ENCODE data around the gene RNPEP. TPM values are rescaled to one million over a fixed set of nuclear protein-coding genes. Genes with fewer than 3 reads are reported as not detected.

The RNPEP gene
- total and polyA plus RNA-seq, 2 of the 13 experiments (the other 11 are each of a cell fraction or from before 2014, with no cell fraction given) = 20.6 to 38.4 TPM

- H3K79me2 ChIP-seq (ENCODE audit: insufficient read depth, low read length) = no peaks in the 10 kb centered on the region
- TF ChIP-seq, protein P1, sequence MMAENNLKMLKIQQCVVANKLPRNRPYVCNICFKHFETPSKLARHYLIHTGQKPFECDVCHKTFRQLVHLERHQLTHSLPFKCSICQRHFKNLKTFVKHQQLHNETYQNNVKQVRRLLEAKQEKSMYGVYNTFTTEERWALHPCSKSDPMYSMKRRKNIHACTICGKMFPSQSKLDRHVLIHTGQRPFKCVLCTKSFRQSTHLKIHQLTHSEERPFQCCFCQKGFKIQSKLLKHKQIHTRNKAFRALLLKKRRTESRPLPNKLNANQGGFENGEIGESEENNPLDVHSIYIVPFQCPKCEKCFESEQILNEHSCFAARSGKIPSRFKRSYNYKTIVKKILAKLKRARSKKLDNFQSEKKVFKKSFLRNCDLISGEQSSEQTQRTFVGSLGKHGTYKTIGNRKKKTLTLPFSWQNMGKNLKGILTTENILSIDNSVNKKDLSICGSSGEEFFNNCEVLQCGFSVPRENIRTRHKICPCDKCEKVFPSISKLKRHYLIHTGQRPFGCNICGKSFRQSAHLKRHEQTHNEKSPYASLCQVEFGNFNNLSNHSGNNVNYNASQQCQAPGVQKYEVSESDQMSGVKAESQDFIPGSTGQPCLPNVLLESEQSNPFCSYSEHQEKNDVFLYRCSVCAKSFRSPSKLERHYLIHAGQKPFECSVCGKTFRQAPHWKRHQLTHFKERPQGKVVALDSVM (CRISPR knock-in tag; IDR thresholded peaks at IDR 0.05) = no peak
- TF ChIP-seq SYNCRIP (IDR thresholded peaks at IDR 0.05; ENCODE audit: insufficient read depth, low read depth, low read length) = no peak
- TF ChIP-seq ZBTB34 (CRISPR knock-in tag; IDR thresholded peaks at IDR 0.05) = no peak
- TF ChIP-seq, protein P2, sequence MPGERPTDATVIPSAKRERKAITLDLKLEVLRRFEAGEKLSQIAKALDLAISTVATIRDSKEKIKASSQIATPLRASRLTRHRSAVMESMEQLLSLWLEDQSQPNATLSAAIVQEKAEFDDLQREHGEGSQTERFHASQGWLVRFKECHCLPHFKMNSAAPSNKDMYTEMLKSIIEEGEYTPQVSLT (CRISPR knock-in tag; IDR thresholded peaks at IDR 0.05; ENCODE audit: borderline replicate concordance, low read depth) = no peak
- no peak for TF ChIP-seq IRF2 (CRISPR knock-in tag; IDR thresholded peaks at IDR 0.05)
- TF ChIP-seq, protein P3, sequence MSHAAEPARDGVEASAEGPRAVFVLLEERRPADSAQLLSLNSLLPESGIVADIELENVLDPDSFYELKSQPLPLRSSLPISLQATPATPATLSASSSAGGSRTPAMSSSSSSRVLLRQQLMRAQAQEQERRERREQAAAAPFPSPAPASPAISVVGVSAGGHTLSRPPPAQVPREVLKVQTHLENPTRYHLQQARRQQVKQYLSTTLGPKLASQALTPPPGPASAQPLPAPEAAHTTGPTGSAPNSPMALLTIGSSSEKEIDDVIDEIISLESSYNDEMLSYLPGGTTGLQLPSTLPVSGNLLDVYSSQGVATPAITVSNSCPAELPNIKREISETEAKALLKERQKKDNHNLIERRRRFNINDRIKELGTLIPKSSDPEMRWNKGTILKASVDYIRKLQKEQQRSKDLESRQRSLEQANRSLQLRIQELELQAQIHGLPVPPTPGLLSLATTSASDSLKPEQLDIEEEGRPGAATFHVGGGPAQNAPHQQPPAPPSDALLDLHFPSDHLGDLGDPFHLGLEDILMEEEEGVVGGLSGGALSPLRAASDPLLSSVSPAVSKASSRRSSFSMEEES (CRISPR knock-in tag; IDR thresholded peaks at IDR 0.05) = no peak
- TF ChIP-seq, protein P4, sequence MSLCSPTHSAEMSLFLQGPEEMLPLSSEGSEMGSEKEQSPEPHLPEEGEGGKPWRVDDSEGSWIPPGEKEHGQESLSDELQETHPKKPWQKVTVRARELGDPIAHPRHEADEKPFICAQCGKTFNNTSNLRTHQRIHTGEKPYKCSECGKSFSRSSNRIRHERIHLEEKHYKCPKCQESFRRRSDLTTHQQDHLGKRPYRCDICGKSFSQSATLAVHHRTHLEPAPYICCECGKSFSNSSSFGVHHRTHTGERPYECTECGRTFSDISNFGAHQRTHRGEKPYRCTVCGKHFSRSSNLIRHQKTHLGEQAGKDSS (CRISPR knock-in tag; IDR thresholded peaks at IDR 0.05; ENCODE audit: borderline replicate concordance, low read depth) = no peak
- no peak for TF ChIP-seq ZNF883 (CRISPR knock-in tag; IDR thresholded peaks at IDR 0.05; ENCODE audit: not compliant biosample characterization)
- no peak for TF ChIP-seq ZNF136 (CRISPR knock-in tag; IDR thresholded peaks at IDR 0.05; ENCODE audit: low read depth)
- TF ChIP-seq FOXK1 (CRISPR knock-in tag; IDR thresholded peaks at IDR 0.05; ENCODE audit: borderline replicate concordance, low read depth) = no peak
- TF ChIP-seq ZNF557 (CRISPR knock-in tag; IDR thresholded peaks at IDR 0.05) = no peak
- no peak for TF ChIP-seq JUN (CRISPR knock-in tag; IDR thresholded peaks at IDR 0.05)
- TF ChIP-seq ZNF331 (CRISPR knock-in tag; IDR thresholded peaks at IDR 0.05) = no peak
- TF ChIP-seq, protein P5, sequence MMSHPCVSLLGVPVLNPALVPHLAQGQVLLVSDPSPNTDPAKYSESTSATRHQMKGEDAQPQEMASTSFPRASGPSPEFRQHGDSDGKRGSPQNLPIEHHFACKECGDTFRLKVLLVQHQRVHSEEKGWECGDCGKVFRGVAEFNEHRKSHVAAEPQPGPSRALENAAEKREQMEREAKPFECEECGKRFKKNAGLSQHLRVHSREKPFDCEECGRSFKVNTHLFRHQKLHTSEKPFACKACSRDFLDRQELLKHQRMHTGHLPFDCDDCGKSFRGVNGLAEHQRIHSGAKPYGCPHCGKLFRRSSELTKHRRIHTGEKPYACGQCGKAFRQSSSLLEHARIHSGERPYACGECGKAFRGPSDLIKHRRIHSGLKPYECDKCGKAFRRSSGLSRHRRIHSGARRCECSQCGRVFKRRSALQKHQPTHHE (CRISPR knock-in tag; IDR thresholded peaks at IDR 0.05; ENCODE audit: borderline replicate concordance) = no peak
- TF ChIP-seq KMT2B (CRISPR knock-in tag; IDR thresholded peaks at IDR 0.05) = no peak
- FAIRE-seq = no peak
- CTCF ChIA-PET (ENCODE audit: low intra/inter-chr PET ratio, low total read pairs) = no interaction called here
- no peak overlapping the region for H3K27ac ChIP-seq (ENCODE audit: extremely low read length, insufficient read depth, low read length)
- H4K20me1 ChIP-seq (ENCODE audit: insufficient read depth, low read length) = no peaks in the 10 kb centered on the region
- peaks cover 0 to 38% of the 10 kb centered on the region in 2 experiments; a peak in 3 of 5 replicates for H3K27me3 ChIP-seq (ENCODE audit: control insufficient read depth in 1 of 2, insufficient read depth in 2 of 2, low read length in 2 of 2)
- H3K36me3 ChIP-seq (replicated peaks in 1 of 2; ENCODE audit: control insufficient read depth in 1 of 2, insufficient read depth in 2 of 2, low read length in 2 of 2) = no peaks in the 10 kb centered on the region
- no TSS peak for BruUV-seq (replicated peaks)
- H2AFZ ChIP-seq (ENCODE audit: low read length) = no peak overlapping the region
- POLR2A ChIA-PET = no interaction called here
- no peaks in the 10 kb centered on the region for H3K9me3 ChIP-seq (ENCODE audit: low read length)
- no peak overlapping the region for H3K4me3 ChIP-seq (replicated peaks in 1 of 3; ENCODE audit: insufficient read depth in 1 of 3, low read depth in 2 of 3, low read length in 3 of 3)
- DNase-seq (ENCODE audit: low spot score) = no peak
- peaks cover 29% of the 10 kb centered on the region for H3K4me1 ChIP-seq (ENCODE audit: insufficient read depth, low read length)
- no peak overlapping the region for H3K4me2 ChIP-seq (ENCODE audit: low read depth, low read length)
- in situ Hi-C loops (cut with HindIII; ENCODE audit: extremely low pct_ligation_motif_present, low pct_unique_long_range_greater_than_20kb) (no loop called here), intact Hi-C loops (cut with micrococcal nuclease; ENCODE audit: unreplicated experiment) (no loop called here)
- H3K9ac ChIP-seq (ENCODE audit: insufficient read depth, low read depth, low read length) = no peak overlapping the region
- WGBS (ENCODE audit: low lambda C conversion rate) = 47% methylated on average over 6 of the region's 6 CpGs
- ATAC-seq = no peak
Observed at GRCh38 chr1:201944002-201944401, 38.4 kb upstream of the RNPEP start.

Data from HepG2 (cell line).